HepG2 (cell line): Measurements from ENCODE around the gene CRISPLD2. TPM values are rescaled to one million over a fixed set of nuclear protein-coding genes. Genes with fewer than 3 reads are reported as not detected.

ENCODE experiments used
- ATAC-seq: fragments of 200-7000 bp; cut with Tn5 transposase; 3 replicates; pipeline ENCODE4 v1.9.1; 2020; ENCODE audit warnings: mild to moderate bottlenecking, moderate library complexity
- BruUV-seq: library from RNA; stranded (reverse); fragments of 400-500 nt; replicated peaks from 2 replicates; lab custom pipeline; 2021; lab: Mats Ljungman, UMichigan
- CTCF ChIA-PET: fragments of 300-600 bp; formaldehyde crosslinking; extraction: SDS; loops from one replicate; lab custom pipeline; 2021; ENCODE audit warnings: low total read pairs, inconsistent platforms, low intra/inter-chr PET ratio; lab: Yijun Ruan, JAX
- POLR2A ChIA-PET: fragments of 350-600 bp; sonication (Branson Sonifier 250); formaldehyde crosslinking; loops from one replicate; lab custom pipeline; 2020; ENCODE audit warnings: antibody characterized with exemption, inconsistent platforms; lab: Yijun Ruan, JAX
- DNase-seq: peaks from one replicate; pipeline ENCODE4 v3.0.0-alpha.2; 2015; ENCODE audit warnings: low spot score
- FAIRE-seq: peaks from 3 replicates; lab custom pipeline; 2011; peaks lifted over from hg19 to GRCh38; lab: Jason Lieb, UNC
- H2AFZ ChIP-seq: one replicate; pipeline ENCODE4 v1.6.1; 2011; ENCODE audit warnings: low read length, inconsistent platforms
- H3K27ac ChIP-seq: fragments of 300-600 bp; 3 replicates; pipeline ENCODE4 v1.8.0; 2011; ENCODE audit warnings: mixed run types, mild to moderate bottlenecking, mixed read lengths, low read length, inconsistent platforms; ENCODE audit not compliant: insufficient read depth; ENCODE audit errors: extremely low read length
- H3K27me3 ChIP-seq, 2 experiments: fragments of 200-600 bp in 1 of 2; 2 replicates in 1 of 2; 3 replicates in 1 of 2; pipeline versions ENCODE4 v1.6.0 to v1.8.0; 2011; ENCODE audit warnings: low read length in 2 of 2, mild to moderate bottlenecking in 2 of 2, moderate library complexity in 2 of 2, inconsistent platforms in 1 of 2; ENCODE audit not compliant: insufficient read depth in 2 of 2, control insufficient read depth in 1 of 2
- H3K36me3 ChIP-seq, 2 experiments: fragments of 200-600 bp in 1 of 2; replicated peaks in 1 of 2; 2 replicates in 1 of 2; 3 replicates in 1 of 2; pipeline versions ENCODE4 v1.5.1 to v1.8.0; 2011; ENCODE audit warnings: low read length in 2 of 2, inconsistent platforms in 1 of 2; ENCODE audit not compliant: insufficient read depth in 2 of 2, control insufficient read depth in 1 of 2
- H3K4me1 ChIP-seq: 2 replicates; pipeline ENCODE4 v1.5.1; 2012; ENCODE audit warnings: low read length, inconsistent platforms; ENCODE audit not compliant: insufficient read depth
- H3K4me2 ChIP-seq: 2 replicates; pipeline ENCODE4 v1.6.0; 2011; ENCODE audit warnings: low read depth, low read length, inconsistent platforms
- H3K4me3 ChIP-seq, 3 experiments: fragments of 200-600 bp in 1 of 3; sonication (generic), shearing (Covaris generic) in 1 of 3; replicated peaks in 1 of 3; 2 replicates each; pipeline ENCODE4 v1.5.1; 2011 to 2016; ENCODE audit warnings: low read length in 3 of 3, inconsistent platforms in 2 of 3, low read depth in 2 of 3, mild to moderate bottlenecking in 2 of 3, control low read depth in 1 of 3, mixed read lengths in 1 of 3; ENCODE audit not compliant: insufficient read depth in 1 of 3
- H3K79me2 ChIP-seq: one replicate; pipeline ENCODE4 v1.6.1; 2011; ENCODE audit warnings: low read length, inconsistent platforms; ENCODE audit not compliant: insufficient read depth
- H3K9ac ChIP-seq: 2 replicates; pipeline ENCODE4 v1.6.0; 2011; ENCODE audit warnings: mild to moderate bottlenecking, low read depth, low read length, inconsistent platforms; ENCODE audit not compliant: insufficient read depth
- H3K9me3 ChIP-seq: 2 replicates; pipeline ENCODE4 v1.5.1; 2012; ENCODE audit warnings: mild to moderate bottlenecking, low read length
- H4K20me1 ChIP-seq: 2 replicates; pipeline ENCODE4 v1.6.0; 2011; ENCODE audit warnings: inconsistent platforms, mild to moderate bottlenecking, low read length, moderate library complexity; ENCODE audit not compliant: insufficient read depth
- GATA4 ChIP-seq: sonication (generic); IDR thresholded peaks from 2 replicates; pipeline ENCODE4 v1.6.1; 2016; ENCODE audit warnings: antibody characterized with exemption, low read depth, borderline replicate concordance
- HMG20A ChIP-seq: IDR thresholded peaks from 2 replicates; pipeline ENCODE4 v1.6.1; 2016; ENCODE audit warnings: borderline replicate concordance
- KLF13 ChIP-seq: sonication (generic); formaldehyde crosslinking; IDR thresholded peaks from 2 replicates; pipeline ENCODE4 v1.4.0; 2020; ENCODE audit warnings: mild to moderate bottlenecking, missing genetic modification reagents
- MYPOP ChIP-seq: sonication (generic); formaldehyde crosslinking; IDR thresholded peaks from 2 replicates; pipeline ENCODE4 v1.8.1; 2023; ENCODE audit warnings: mild to moderate bottlenecking, moderate library complexity, missing genetic modification reagents
- NCOA5 ChIP-seq: sonication (generic); formaldehyde crosslinking; IDR thresholded peaks from 2 replicates; pipeline ENCODE4 v1.4.0; 2020; ENCODE audit warnings: missing genetic modification reagents
- NFE2L2 ChIP-seq: fragments of 150-350 bp; IDR thresholded peaks from 2 replicates; pipeline ENCODE4 v1.6.1; 2014; ENCODE audit warnings: low read length
- NPAS2 ChIP-seq: sonication (generic); formaldehyde crosslinking; IDR thresholded peaks from 2 replicates; pipeline ENCODE4 v1.8.0; 2022; ENCODE audit warnings: mild to moderate bottlenecking, missing genetic modification reagents, borderline replicate concordance
- NR2F1 ChIP-seq, 2 experiments: fragments of 450-650 bp in 1 of 2; formaldehyde crosslinking in 1 of 2; IDR thresholded peaks; 2 replicates each; pipeline versions ENCODE4 v1.5.0 to v1.6.1; 2016 to 2020; ENCODE audit warnings: mild to moderate bottlenecking in 1 of 2, missing compliant biosample characterization in 1 of 2, missing genetic modification reagents in 1 of 2, moderate library complexity in 1 of 2
- POLR2AphosphoS5 ChIP-seq: IDR thresholded peaks from 2 replicates; pipeline ENCODE4 v1.6.1; 2012; ENCODE audit warnings: low read depth, low read length
- RNF219 ChIP-seq: sonication (generic); formaldehyde crosslinking; IDR thresholded peaks from 2 replicates; pipeline ENCODE4 v1.5.0; 2020; ENCODE audit warnings: mild to moderate bottlenecking, missing genetic modification reagents
- TEAD3 ChIP-seq: optimal IDR thresholded peaks from 2 replicates; pipeline ENCODE3; 2016; ENCODE audit warnings: borderline replicate concordance
- ZHX1 ChIP-seq: sonication (generic); formaldehyde crosslinking; IDR thresholded peaks from 2 replicates; pipeline ENCODE4 v1.8.1; 2022; ENCODE audit warnings: low read depth, mild to moderate bottlenecking, missing genetic modification reagents
- ZNF782 ChIP-seq: sonication (generic); formaldehyde crosslinking; IDR thresholded peaks from 2 replicates; pipeline ENCODE4 v1.4.0; 2020; ENCODE audit warnings: missing genetic modification reagents, mild to moderate bottlenecking, borderline replicate concordance
- WGBS: methylation state at CpG from one replicate; pipeline ENCODE4 v1.1.6; 2017; ENCODE audit warnings: low lambda C conversion rate; 5-methylcytosine and 5-hydroxymethylcytosine counted together
- in situ Hi-C: cut with HindIII; loops from 2 replicates; pipeline ENCODE4 v1.10.0; 2017; ENCODE audit warnings: low pct_unique_long_range_greater_than_20kb; ENCODE audit not compliant: extremely low pct_ligation_motif_present
- intact Hi-C: fragments of 100-400 bp; cut with micrococcal nuclease; formaldehyde crosslinking; loops from one replicate; pipeline ENCODE4 v1.10.0; 2022; ENCODE audit not compliant: unreplicated experiment
- polyA plus RNA-seq, 8 experiments: library from polyadenylated mRNA; depleted of rRNA in 3 of 8; stranded (reverse) in 7 of 8; unstranded in 1 of 8; fragments of >200 nt; fragmentation: Illumina TruSeq in 4 of 8; extraction: Trizol in 4 of 8; gene quantifications; 2 replicates each; pipeline versions ENCODE4 v1.2.1 to v1.2.3, GENCODE V29; 2011 to 2016; ENCODE audit warnings: low read depth in 4 of 8, missing spikeins in 1 of 8, mixed read lengths in 1 of 8; ENCODE audit not compliant: insufficient read depth in 1 of 8
- total RNA-seq, 5 experiments: library from RNA; depleted of rRNA; stranded (reverse); fragments of >200 nt; fragmentation: Illumina TruSeq; extraction: Trizol; gene quantifications; 2 replicates each; pipeline ENCODE4 v1.2.3, GENCODE V29; 2016; ENCODE audit warnings: low read depth in 1 of 5

CRISPLD2 gene
- total and polyA plus RNA-seq, 2 of the 13 experiments (the other 11 are each of a cell fraction or from before 2014, with no cell fraction given), result 0.04 to 0.31 TPM

DNA sequence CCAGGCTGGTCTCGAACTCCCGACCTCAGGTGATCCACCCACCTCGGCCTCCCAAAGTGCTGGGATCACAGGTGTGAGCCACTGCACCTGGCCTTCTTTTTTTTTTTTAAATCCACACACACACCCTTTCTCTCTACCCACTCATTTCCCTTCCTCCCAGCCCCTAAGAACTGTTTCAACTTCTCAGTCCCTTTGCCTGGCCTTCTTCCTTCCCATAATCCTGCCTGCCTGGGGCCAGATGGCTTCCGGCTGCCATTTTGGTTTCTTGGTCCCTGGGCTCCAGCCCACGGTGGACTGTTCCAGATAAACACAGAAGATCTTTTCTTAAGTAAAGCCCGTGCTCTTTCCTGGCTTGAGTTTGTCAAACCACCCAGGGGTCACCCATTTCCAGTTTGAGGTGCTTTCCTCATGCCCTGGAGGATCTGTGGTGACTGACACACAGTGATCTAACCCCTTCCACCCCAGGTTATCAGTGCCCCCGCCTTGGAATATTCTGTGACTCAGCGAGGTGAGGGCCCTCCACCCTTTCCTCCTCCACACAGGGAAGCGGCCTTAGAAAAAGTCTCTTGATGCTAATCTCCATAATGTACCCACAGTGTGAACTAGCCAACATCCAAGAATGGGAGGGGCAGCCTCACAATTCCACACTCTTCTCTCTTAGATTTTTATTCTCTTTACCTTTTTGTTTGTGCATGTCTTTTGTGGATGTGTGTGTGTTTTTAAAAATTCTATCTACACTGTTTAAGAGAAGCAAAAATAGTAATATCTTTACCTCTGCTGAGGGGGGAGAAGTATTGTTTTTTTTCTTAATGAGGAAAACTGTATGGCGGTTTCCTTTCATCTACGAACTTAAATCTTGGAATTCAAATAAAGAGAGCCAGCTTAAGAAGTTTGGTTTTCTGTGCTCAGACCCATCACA lies 60.0 kb downstream of the CRISPLD2 start (continued):
- TF ChIP-seq KLF13 (CRISPR knock-in tag) (no peak), TEAD3 (CRISPR knock-in tag) (no peak), POLR2AphosphoS5 (no peak)

DNA sequence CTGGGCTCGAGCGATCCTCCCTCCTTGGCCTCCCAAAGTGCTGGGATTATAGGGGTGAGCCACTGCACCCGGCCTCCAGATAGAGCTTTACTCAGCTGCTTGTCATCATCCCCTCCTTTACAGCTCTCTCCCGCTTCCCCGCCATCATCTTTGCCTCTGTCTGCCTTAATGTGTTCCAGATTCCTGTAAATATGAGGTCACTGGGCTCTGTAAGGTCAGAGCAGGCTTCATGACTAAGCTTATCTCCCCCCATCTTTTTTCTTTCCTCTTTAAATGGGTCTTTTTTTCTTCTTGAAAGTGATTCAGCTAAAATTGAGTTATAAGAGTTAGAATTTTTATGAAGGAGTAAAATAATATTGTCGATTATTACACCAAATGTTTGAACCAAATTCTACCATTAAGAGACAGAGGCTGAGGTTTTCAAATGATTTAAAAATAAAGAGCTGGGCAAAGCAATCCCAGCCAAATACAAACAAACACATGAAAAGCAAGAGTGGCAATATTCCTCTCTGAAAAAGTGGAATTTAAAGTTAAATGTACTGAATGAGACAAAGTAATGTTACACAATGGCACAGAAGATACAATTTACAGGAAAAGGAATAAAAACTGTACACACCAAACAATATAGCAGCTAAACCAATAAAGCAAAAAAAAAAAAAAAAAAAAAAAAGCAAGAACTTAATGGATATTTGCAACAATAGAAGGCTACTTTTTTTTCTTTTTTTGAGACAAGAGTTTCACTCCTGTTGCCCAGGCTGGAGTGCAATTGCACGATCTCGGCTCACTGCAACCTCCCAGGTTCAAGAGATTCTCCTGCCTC lies 62.1 kb downstream of the CRISPLD2 start:
- ATAC-seq (no peak), DNase-seq (peak; percentile 43), FAIRE-seq (no peak)
- POLR2A ChIA-PET, result no interaction called here
- Histone ChIP-seq H4K20me1 (no peaks in the 10 kb centered on the region), H3K36me3 (no peaks in the 10 kb centered on the region), H3K27ac (no peak overlapping the region), H3K4me3 (no peak overlapping the region), H3K9ac (no peak overlapping the region), H3K4me1 (peaks cover 22% of the 10 kb centered on the region), H3K4me2 (no peak overlapping the region), H3K9me3 (no peaks in the 10 kb centered on the region), H2AFZ (no peak overlapping the region), H3K79me2 (no peaks in the 10 kb centered on the region), H3K27me3 (peaks cover 0 to 43% of the 10 kb centered on the region in 2 experiments; a peak in 3 of 5 replicates)
- intact Hi-C loops, result no loop called here
- BruUV-seq, result no TSS peak
- no peak for TF ChIP-seq HMG20A (CRISPR knock-in tag)
- no peak for TF ChIP-seq GATA4
- no peak for TF ChIP-seq NPAS2 (CRISPR knock-in tag)
- no peak for TF ChIP-seq ZNF782
- TF ChIP-seq NCOA5 (CRISPR knock-in tag), result no peak
- no peak for TF ChIP-seq ZHX1 (CRISPR knock-in tag)
- no peak for TF ChIP-seq RNF219 (CRISPR knock-in tag)
- TF ChIP-seq NFE2L2, result peak; percentile 23; the same call in 1 of the 2 replicates
- TF ChIP-seq NR2F1 (CRISPR knock-in tag; IDR thresholded peaks at IDR 0.05), result 0 out of 4 replicates have a peak, but pooled peaks of 1 of the 2 experiments have one; percentile 20
- TF ChIP-seq MYPOP (CRISPR knock-in tag), result no peak
- in situ Hi-C loops, result no loop called here
- 28% methylated on average over 8 of the region's 8 CpGs for WGBS
- CTCF ChIA-PET, result no interaction called here
